Psoas muscle (tissue), 8 donors: ENCODE measurements around the gene ATG4D. TPM values are rescaled to one million over a fixed set of nuclear protein-coding genes. Genes with fewer than 3 reads are reported as not detected.
A peak's percentile ranks its signal among the peaks of the same experiment; 100 is the strongest.

ENCODE experiments used
- ATAC-seq, 4 donors: fragments of 200-7000 bp; cut with Tn5 transposase; one replicate each; pipeline ENCODE4 v1.9.1; 2020; ENCODE audit warnings: moderate library complexity in 3 of 4, mild to moderate bottlenecking in 2 of 4
- DNase-seq, 2 donors: peaks; one replicate each; pipeline ENCODE4 v3.0.0-alpha.2; 2020
- H3K27ac ChIP-seq: fragments of 200-600 bp; one replicate; pipeline ENCODE4 v1.8.0; 2022
- H3K27me3 ChIP-seq, 3 donors: fragments of 200-600 bp in 1 of 3; one replicate each; pipeline versions ENCODE4 v1.6.1 to v1.8.0; 2013 to 2022; ENCODE audit warnings: low read length in 2 of 3, mild to moderate bottlenecking in 2 of 3, moderate library complexity in 1 of 3; ENCODE audit not compliant: insufficient read depth in 3 of 3
- H3K36me3 ChIP-seq, 2 donors: fragments of 200-600 bp in 1 of 2; one replicate each; pipeline versions ENCODE4 v1.6.1 to v1.8.0; 2013 to 2022; ENCODE audit warnings: low read depth in 1 of 2, mild to moderate bottlenecking in 1 of 2, moderate library complexity in 1 of 2; ENCODE audit not compliant: insufficient read depth in 1 of 2
- H3K4me1 ChIP-seq: fragments of 200-600 bp; one replicate; pipeline ENCODE4 v1.8.0; 2022
- H3K4me3 ChIP-seq: fragments of 200-600 bp; one replicate; pipeline ENCODE4 v1.8.0; 2022; ENCODE audit warnings: mild to moderate bottlenecking
- H3K9me3 ChIP-seq: fragments of 200-600 bp; one replicate; pipeline ENCODE4 v1.8.0; 2022
- CTCF ChIP-seq: fragments of 200-600 bp; IDR thresholded peaks from one replicate; pipeline ENCODE4 v1.8.0; 2022; ENCODE audit warnings: antibody characterized with exemption
- WGBS, 3 donors: extraction: QIAGEN DNeasy Blood & Tissue Kit; methylation state at CpG; one replicate each; pipeline versions ENCODE4 v1.1.6 to v1.1.7; 2013; 5-methylcytosine and 5-hydroxymethylcytosine counted together
- intact Hi-C, 2 donors: fragments of 100-400 bp; cut with DNase I; formaldehyde crosslinking; loops; one replicate each; pipeline versions ENCODE4 v1.11.0 to v1.14.2; 2022
- polyA plus RNA-seq, 3 donors: library from polyadenylated mRNA; stranded (reverse); fragments of 200-250 nt; gene quantifications; one replicate each; pipeline ENCODE4 v1.2.3, GENCODE V29; 2013
- total RNA-seq, 4 donors: library from RNA; stranded (reverse); fragmentation: NEBNext Ultra II Directional in 2 of 4; extraction: Animal tissue kit (Norgen Biotek cat#: 25700) in 2 of 4; gene quantifications; one replicate each; pipeline versions ENCODE4 v1.2.1 to v1.2.4, GENCODE V29; 2021 to 2023
- donor health status: healthy with polysubstance abuse.
- donor health status: DM: no; HTN: no; CAD: no; lungs with moderate emphysema.
- donor health status: Bipolar disorder and iron deficiency.
- donor health status: healthy.
- donor health status: DM: yes; HTN: yes; CAD: no.
- donor health status: DM: no; HTN: no; CAD: no.
- donor health status: DM: no; HTN: no; CAD: no.
- donor health status: DM: yes; HTN: yes; CAD: no.

Gene ATG4D
- total and polyA plus RNA-seq, 7 donors: 42.5 to 95.7 (median 65.8) TPM

DNA sequence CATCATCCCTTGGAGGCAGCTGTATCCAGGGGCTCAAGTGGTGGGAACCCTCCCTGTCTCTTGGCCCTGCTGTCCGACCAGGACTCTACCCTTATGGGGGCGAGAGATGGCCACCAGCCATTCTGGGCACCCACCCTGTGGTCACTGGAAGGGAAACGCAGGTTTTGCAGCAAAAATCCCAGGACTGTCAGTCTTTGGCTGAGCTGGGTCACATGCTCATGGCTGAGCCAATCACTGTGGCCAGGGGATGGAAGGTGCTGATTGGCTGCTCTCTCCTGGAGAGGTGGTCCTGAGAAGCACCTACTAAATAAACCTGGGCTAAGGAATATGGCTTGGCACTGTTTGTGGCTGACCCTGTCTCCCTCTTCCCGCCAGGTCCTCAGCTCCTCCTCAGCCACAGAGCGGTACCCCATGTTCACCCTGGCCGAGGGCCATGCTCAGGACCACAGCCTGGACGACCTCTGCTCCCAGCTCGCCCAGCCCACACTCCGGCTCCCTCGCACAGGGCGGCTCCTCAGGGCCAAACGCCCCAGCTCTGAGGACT lies 8.9 kb downstream of the ATG4D start:
- Histone ChIP-seq H3K9me3 (no peaks in the 10 kb centered on the region), H3K4me1 (no peaks in the 10 kb centered on the region), H3K27ac (no peak overlapping the region), H3K4me3 (no peak overlapping the region), H3K36me3 (peaks cover 7 to 100% of the 10 kb centered on the region in 2 donors), H3K27me3 (no peaks in the 10 kb centered on the region)
- intact Hi-C loops: no loop called here
- TF ChIP-seq CTCF: no peak
- 81 to 89% (median 83%) methylated on average over 12 of the region's 12 CpGs for WGBS, 3 donors
- ATAC-seq: peak in 3 of 4 donors; percentile 29 to 34 (median 30)
- DNase-seq: no peak

DNA sequence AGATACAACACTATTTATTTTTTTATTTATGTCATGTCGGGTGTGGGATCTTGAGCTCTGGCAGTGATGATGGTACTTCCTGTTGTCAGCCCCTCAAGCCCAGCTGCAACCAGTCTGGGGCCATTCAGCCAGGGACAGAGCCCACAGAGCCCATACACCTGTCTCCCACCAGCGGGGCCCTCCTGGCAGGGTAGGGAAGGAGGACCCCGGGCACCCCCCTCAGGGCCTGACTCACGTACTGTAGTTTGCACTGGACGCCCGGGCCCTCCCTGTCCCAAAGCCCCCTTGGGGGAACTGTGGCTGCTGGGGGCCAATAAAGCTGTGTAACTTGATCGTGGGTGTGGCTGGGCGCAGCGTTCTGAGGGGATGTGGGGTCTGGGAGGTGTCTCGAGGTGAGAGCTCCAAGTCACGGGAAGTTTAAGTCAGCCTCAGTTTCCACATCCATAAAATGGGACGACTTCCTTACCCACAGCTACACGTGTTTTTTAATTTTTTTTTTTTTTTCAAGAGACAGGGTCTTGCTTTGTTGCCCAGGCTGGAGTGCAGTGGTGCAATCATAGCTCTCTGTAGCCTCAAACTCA lies 9.5 kb downstream of the ATG4D start:
- H3K9me3 ChIP-seq: no peaks in the 10 kb centered on the region
- ATAC-seq: peak in 2 of 4 donors; percentile 12 to 16
- H3K4me1 ChIP-seq: no peaks in the 10 kb centered on the region
- no peak overlapping the region for H3K27ac ChIP-seq
- peaks cover 7 to 100% of the 10 kb centered on the region in 2 donors for H3K36me3 ChIP-seq
- intact Hi-C loops: no loop called here
- no peak for TF ChIP-seq CTCF
- 66 to 72% (median 70%) methylated on average over 13 of the region's 13 CpGs for WGBS, 3 donors
- peak in 1 of 2 donors; percentile 51 for DNase-seq
- H3K27me3 ChIP-seq: no peaks in the 10 kb centered on the region
- H3K4me3 ChIP-seq: no peak overlapping the region

DNA sequence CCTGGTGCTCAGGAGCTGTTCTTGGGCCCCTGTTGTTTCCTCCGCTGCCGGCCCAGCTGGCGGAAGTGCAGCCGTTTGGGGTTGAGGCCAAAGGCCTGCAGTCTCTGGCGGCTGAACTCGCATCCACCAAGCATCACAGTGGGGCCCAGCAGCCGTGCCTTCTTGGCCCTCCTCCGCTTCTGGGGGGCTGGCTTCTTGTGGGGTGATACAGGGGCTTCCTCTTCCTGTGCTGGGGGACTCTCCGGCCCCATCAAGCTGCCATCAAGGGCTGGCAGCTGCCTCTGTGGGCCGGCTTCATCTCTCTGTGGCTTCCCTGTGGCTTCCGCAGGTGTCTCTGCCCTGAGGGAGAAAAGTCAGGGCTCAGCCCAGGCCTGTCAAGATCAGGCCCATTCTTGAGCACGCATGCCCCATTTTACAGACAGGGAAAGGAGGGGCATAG lies 10.3 kb downstream of the ATG4D start:
- 51 to 56% (median 56%) methylated on average over 12 of the region's 12 CpGs for WGBS, 3 donors
- ATAC-seq: no peak
- no peak for TF ChIP-seq CTCF
- intact Hi-C loops: no loop called here
- Histone ChIP-seq H3K36me3 (peaks cover 7 to 100% of the 10 kb centered on the region in 2 donors), H3K27ac (no peak overlapping the region), H3K4me3 (no peak overlapping the region), H3K27me3 (no peaks in the 10 kb centered on the region), H3K9me3 (no peaks in the 10 kb centered on the region), H3K4me1 (no peaks in the 10 kb centered on the region)
- DNase-seq: peak in 1 of 2 donors; percentile 58

DNA sequence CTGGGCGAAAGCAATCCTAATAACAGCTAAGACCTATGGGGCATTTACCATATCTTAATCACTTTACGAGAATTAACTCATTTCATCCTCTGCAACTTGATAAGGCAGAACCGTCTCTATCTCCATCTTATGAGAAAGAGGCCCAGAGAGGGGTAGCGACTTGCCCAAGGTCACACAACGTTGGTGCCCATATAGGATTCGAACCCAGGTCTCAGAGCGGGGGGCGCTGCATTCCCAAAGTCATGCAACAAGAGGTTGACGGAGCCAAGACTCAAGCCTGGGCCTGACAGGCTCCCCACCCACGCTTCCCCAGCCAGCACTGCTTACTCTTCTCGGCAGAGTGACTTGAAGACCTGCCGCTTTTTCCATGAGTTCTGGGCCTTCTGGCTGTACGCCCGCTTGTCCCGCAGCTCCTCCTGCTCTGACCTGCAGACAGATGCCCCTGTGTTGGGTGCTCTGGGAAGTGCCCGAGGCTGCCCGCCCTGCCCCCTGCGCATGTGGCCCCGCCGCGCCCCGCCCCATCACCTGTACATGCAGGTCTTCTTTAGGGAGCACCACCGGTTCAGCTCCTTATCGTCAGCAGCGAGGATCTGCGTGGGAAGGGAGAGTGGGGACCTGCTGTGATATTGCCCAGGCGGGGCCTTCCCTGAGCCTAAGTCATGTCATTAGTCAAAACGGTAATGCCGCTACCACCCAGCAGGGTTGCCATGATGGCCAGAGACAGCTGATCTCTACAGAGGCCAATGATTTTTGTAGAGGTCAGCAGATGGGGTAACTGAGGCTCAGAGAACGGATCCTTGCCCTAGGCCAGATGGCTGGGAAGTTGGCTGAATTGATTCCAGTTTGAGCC lies 11.3 kb downstream of the ATG4D start:
- no peak for TF ChIP-seq CTCF
- 77 to 85% (median 78%) methylated on average over 30 of the region's 30 CpGs for WGBS, 3 donors
- peak in 1 of 2 donors; percentile 46 for DNase-seq
- H3K27me3 ChIP-seq: no peaks in the 10 kb centered on the region
- ATAC-seq: peak; percentile 16 to 50 (median 40)
- no peaks in the 10 kb centered on the region for H3K4me1 ChIP-seq
- H3K36me3 ChIP-seq: peaks cover 7 to 100% of the 10 kb centered on the region in 2 donors
- no peaks in the 10 kb centered on the region for H3K9me3 ChIP-seq
- intact Hi-C loops: no loop called here
- no peak overlapping the region for H3K4me3 ChIP-seq
- H3K27ac ChIP-seq: no peak overlapping the region
